Amniotic stem cell (primary cell): ENCODE measurements around the gene CPLANE2.
"Not testable (repeated sequence)": the region's sequence is repeated elsewhere in the genome, so short reads cannot be mapped to it uniquely, and the experiment has no call there.

Source experiments
- DNase-seq: peaks from one replicate; lab custom pipeline; 2025; lab: John Stamatoyannopoulos, UW

The CPLANE2 gene, protein sequence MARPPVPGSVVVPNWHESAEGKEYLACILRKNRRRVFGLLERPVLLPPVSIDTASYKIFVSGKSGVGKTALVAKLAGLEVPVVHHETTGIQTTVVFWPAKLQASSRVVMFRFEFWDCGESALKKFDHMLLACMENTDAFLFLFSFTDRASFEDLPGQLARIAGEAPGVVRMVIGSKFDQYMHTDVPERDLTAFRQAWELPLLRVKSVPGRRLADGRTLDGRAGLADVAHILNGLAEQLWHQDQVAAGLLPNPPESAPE

DNA sequence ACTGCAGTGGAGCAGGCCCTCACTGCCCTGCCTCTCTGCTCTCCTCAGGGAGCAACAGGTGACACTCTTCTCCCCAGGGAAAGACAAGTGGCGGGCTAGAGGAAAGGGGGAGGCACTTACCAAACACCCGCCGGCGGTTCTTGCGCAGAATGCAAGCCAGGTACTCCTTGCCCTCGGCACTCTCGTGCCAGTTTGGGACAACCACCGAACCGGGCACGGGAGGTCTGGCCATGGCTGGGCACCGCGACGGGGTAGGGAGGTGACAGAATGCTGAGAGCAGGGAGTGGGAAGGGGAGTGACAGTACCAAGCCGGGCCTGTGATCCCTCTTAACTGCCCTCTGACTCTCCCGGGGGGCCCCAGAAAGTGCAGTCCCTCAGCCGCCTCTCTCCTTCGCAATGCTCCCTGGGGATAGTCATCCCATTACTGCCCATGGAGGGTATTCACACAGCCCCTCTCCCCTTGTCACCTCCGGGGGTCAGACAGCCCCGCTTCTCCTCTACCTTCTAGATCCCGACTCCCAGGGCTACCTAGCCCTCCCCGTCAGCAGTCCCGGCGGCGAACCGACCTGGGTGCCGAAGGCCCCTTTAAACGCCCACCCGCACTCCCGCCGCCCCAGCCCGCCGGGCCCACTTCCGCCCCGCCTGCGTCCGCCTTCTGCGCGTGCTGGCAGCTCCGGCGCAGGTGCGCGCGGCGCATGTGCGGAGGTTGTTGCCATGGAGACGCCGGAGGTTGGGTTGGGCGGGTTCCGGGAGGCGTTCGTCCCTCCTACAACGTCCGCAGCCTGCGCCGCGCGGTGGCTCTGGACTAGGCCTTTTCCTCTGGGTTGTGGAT is at the start of gene CPLANE2:
Gene CPLANE2, minus strand, starts transcription at position 673 of the 832 bp plus-strand sequence. Its CDS starts 441 bp downstream, at position 232.
- peak; percentile 88 for DNase-seq

DNA sequence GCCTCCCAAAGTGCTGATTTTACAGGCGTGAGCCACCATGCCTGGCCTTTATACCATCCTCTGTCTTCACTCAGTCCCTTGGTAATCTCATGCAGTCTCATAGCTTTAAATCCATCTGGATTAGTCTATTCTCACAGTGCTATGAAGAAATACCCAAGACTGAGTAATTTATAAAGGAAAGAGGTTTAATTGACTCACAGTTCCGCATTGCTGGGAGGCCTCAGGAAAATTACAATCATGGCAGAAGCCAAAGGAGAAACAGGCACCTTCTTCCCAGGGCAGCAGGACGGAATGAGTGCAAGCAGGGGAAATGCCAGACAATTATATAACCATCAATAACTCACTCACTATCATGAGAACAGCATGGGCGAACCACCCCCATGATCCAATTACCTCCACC is 49.1 kb upstream of the CPLANE2 start:
- no peak for DNase-seq

DNA sequence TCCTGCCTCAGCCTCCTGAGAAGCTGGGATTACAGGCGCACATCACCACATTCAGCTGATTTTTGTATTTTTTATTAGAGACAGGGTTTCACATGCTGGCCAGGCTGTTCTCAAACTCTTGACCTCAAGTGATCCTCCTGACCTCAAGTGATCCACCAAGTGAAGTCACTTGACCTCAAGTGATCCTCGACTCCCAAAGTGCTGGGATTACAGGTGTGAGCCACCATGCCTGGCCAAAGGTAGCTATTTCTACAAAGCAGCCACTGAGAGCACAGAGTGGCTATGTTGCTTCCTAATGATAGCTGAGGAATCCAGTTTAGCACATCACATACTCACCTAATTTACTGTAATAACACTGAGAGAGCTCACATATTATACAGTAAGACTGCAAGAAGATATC is 44.8 kb upstream of the CPLANE2 start:
- DNase-seq = no peak

DNA sequence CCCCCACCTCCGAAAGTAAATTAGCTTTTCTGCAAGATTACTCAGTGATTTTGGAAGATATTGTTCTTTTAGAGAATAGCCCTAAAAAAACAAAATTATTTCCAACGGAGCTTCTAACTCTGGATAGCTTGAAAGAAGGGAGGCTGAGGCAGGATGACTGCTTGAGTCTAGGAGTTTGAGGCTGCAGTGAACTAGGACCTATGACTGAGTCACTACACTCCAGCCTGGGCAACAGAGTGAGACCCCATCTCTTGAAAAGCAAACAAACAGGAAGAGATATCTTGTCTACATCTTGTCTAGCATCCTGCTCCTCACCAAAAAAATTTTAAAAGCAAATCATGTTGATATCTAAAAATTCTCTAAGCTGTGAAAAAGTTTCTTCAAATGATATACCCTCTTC is 42.2 kb upstream of the CPLANE2 start:
- DNase-seq = no peak

DNA sequence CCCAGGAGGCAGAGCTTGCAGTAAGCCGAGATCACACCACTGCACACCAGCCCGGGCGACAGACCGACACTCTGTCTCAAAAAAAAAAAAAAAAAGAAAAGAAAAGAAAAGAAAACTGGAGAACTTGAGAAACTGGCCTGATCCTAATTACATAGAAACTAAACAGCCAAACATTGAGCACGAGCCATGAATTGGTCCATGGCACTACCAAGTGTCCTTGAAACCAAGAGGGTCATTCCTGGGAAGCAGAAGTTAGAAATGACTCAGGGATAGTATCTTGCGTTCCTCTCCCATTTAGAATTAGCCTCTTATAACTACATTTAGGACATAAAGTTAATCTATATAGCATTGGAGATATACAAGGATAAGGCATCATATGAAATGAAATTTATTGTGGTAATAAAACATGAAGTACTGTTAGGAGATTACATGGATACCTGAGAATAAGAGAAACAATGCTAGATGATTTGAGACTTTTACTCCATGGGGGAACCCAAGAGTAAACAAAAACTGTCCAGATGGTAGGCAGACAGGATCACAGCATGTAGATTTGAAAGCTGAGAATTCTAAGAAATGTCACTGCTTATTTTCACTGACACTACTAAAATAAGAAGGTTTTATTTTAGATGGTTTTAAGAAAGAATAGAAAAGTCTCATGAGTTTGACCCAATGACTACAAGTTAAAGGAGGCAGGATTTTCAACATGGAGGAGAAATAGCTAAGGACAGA is 39.5 kb upstream of the CPLANE2 start:
- no peak for DNase-seq

DNA sequence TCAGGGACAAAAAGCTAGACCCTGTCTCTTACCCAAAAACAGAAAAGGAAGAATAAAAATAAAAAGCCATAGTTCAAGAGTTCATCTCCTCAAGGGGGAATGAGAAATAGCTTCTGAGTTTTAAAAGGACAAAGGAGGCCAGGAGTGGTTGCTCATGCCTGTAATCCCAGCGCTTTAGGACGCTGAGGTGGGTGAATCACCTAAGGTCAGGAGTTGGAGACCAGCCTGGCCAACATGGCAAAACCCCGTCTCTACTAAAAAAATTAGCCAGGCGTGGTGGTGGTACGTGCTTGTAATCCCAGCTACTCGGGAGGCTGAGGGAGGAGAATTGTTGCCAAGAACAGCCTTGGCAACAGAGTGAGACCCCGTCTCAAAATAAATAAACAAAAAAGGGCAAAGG is 38.6 kb upstream of the CPLANE2 start:
- DNase-seq = no peak

DNA sequence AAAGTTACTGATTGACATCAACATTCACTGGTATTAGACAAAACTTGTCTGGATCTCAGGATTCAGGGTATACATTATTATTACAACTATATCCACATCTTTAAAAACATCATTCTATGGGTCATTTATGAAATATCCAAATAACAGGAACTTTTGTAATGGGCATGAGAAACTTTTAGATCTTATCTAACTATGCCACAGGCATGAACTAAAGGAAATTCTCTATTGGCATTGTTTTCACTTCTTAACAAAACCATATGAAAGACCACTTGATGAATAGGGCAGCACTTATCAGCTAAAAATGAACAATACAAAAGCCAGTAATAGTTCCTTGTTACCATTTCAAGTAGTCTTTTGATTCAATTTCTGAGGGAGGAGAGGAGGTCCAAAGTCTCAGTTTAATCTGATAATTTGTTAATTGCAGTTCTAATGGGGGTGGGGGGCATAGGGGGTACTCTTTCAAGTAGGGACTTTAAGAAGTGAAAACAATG is 30.8 kb upstream of the CPLANE2 start:
- no peak for DNase-seq

DNA sequence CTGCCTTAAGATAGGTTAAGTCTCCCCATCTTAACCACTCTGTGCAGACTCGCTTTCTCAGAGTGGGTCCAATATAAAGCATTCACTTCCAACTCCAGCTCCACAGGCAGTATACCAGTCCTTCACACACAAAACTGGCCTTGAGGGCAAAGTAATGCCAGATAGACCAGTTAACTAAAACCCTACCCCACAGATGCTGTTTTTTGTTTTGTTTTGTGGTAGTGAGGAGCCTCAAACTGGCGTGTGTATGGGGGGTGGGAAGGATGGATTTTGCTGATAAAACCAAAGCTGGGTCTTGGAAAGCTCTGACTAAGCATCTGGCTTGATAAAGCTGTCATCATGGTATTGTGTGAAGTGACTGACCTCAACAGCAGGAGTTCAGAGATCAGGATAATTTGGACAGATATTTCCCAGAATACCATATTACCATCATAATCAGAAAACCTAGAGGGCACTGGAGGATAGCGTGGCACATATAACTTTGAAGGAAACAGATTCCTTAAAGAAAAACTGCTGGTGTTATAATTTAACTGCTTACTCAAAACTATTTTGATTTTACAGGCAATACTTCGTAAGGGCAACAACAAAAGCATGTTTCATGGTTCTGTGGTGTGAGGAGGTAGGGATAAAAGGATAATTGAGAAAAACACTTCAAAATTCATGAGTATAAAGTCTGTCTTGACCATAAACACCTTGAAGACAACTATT is 29.6 kb upstream of the CPLANE2 start:
- DNase-seq = no peak

DNA sequence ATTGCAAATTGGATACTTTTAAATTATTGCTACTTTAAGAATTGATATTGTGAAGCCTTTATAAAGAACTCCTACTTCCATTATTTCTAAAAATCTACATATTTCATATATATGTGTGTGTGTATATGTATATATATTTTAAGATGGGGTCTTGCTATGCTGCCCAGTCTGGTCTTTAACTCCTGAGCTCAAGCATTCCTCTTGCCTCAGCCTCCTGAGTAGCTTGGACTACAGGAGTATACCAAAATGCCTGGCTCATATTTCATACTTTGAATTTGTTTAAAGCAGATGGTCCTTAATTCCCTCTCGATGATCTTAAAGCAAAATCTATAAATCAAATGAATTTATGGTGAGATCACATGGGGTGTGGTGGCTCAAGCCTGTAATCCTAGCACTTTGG is 25.1 kb upstream of the CPLANE2 start:
- DNase-seq = no peak

DNA sequence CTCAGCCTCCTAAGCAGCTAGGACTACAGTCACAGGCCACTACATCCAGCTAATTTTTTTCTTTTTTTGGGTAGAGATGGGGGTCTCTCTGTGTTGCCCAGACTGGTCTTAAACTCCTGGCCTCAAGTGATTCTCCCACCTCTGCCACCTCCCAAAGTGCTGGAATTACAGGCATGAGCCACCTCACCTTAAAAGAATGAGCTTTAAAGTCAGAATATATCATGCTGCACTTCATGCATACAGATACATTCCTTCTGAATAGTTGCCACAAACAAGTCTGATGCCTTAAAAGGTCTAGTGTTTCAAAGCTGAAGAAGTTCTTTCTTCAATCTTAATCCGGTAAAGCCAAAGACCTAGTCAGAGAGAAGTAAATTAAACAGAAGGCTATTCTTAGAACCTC is 23.8 kb upstream of the CPLANE2 start:
- no peak for DNase-seq

DNA sequence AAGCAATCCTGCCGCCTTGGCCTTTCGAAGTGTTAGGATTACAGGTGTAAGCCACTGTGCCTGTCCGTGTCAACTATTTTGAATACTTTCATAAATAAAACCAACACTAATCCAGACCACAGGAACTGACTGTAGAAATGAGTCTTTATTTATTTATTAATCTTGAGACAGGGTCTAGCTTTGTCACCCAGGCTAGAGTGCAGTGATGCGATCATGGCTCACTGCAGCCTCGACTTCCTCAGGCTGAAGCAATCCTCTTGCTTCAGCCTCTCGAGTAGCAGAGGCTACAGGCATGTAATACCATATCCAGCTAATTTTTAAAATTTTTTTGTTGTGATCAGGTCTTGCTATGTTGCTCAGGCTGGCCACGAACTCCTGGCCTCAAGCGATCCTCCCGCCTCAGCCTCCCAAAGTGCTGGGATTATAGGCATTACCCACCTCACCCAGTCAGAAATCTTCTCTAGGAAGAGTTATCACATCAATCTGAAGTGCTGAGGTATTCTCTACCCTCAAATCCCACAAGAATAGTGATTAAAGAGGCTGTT is 21.7 kb upstream of the CPLANE2 start:
- DNase-seq = no peak

DNA sequence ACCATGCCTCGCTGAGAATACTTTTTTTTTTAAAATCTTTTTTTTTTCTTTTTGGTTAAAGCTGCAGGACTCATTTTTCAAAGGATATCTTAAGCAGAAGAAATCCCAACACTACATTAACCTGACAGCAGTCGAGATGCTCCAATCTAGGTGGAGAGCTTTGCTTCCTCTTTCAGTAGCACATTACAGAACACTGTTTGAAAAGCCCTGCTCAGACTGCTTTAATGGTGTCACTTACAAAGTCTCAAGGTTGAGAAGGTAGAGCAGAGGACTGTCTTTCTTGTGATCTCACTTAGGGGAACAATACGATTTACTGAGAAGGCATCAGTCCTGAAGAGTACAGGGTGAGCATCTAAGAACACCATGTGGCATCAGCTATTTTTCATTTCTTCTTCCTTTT is 21.0 kb upstream of the CPLANE2 start:
- DNase-seq = no peak

DNA sequence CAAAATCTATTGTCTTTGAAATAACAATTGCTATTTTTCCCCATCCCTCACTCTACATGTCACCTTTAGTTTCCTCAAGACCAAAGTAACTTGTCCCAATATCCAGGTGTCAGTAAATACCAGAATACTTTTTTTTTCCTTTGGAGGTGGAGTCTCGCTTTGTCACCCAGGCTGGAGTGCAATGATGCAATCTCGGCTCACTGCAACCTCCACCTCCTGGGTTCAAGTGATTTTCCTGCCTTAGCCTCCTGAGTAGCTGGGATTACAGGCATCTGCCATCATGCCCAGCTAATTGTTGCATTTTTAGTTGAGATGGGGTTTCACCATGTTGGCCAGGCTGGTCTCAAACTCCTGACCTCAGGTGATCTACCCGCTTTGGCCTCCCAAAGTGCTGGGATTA is 20.6 kb upstream of the CPLANE2 start:
- DNase-seq = not testable (repeated sequence)

DNA sequence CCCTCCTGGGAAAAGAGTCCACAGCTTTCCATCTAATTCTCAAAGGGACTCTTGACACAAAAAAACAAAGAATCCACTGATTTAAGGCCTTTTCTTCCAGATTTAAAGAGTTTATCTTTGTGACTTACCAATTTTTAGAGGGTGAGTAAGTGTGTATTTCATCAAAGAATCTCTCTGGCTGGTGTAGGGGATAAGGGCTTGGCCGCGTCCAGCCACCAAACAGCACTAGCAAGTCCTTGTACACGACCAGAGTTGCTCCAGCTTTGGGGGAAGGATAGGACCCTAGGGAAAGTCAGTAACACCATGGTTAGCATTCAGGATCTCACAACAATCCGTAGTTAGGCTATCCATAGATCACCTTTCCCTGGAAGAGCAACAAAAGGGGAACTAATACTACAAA is 19.5 kb upstream of the CPLANE2 start:
- no peak for DNase-seq

DNA sequence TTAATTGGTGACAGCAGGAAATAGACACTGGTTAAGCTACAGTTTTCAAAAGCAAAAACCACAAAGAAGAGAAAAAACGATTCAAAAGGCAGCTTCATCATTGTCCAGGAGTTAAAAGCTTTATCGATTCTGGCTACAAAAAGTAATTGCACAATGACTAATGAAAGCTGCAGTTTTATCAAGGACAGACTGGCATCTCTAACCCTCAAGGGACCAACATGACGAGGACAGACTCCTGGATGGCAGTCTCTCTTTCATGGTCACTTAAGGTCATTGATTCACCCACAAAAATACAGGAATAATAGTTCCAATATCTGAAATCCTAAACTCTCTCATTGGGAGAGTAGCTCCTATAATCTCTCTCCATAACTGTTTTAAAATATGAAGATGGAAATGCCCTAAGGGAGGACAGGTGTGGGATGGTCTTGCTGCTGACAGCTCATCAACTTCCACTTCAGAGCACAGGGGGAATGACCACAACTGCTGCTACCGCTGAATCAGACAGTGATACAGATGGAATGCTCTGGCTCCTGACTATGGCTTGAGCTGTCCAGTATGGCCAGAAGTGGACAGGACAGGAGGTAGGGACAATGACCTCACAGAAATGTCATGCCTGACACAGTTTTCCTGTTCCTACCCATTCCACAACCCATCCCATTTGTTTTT is 17.4 kb upstream of the CPLANE2 start:
- no peak for DNase-seq

DNA sequence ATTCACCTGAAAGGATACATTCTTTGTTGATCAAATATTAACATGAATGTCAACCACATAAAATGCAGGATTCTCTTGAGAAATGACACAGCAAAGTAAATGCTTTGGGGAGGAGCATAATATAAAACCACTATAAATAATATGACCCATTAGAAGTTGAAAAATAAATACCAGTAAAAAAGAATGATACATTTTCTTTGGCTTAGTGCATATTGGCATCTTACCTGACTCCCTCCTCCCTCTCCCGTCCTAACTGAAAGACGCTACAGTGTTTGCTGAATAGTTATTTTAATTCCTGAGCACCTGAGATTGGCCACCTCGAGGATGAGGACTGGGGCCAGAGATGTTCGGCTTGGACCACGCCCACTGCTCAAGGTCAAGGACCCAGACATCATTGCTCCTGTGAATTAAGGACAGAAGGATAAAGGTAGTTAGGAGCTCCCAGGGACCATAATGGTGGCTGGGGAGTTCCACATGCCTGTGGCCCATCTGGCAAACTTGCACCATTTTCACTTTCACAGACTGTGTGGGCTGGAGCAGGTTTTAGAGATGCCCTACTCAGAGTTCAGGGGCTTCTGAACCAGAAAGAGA is 16.4 kb upstream of the CPLANE2 start:
- DNase-seq = no peak

DNA sequence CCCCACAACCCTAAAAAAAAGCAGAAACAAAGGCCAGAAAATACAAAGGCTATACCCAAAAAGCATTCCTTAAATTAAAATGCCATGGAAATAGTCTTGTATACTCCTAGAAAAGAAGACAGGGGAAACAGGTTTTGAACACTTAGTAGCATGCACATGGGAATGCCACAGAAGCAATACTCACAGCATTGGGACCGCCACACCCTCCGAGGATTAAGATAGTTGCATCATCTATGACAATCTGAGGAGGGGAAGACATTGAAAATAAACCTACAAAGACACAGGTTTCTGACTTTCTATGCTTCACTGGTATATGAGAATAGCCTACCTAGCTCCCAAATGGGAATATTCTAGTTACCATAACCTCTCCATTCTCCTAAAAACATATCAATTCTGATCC is 15.9 kb upstream of the CPLANE2 start:
- no peak for DNase-seq

DNA sequence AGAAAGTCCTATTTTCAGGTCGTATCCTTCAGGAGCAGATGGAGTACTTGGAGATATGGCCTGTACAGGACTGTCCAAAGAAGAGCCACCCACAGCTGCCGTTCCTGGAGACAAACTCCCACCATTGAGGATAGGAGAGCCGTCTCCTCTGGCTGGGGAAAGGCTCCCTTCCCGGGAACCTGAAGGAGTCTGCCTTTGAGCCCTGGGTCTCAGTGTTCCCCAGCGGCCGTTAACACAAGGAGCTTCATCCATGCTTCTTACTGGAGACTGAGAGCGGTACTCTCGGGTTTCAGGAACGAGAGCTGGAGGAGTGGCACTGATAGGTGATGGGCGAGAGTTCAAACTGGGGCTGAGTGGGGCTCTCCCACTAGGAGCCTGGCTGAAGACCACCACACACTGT is 14.4 kb upstream of the CPLANE2 start:
- DNase-seq = no peak

DNA sequence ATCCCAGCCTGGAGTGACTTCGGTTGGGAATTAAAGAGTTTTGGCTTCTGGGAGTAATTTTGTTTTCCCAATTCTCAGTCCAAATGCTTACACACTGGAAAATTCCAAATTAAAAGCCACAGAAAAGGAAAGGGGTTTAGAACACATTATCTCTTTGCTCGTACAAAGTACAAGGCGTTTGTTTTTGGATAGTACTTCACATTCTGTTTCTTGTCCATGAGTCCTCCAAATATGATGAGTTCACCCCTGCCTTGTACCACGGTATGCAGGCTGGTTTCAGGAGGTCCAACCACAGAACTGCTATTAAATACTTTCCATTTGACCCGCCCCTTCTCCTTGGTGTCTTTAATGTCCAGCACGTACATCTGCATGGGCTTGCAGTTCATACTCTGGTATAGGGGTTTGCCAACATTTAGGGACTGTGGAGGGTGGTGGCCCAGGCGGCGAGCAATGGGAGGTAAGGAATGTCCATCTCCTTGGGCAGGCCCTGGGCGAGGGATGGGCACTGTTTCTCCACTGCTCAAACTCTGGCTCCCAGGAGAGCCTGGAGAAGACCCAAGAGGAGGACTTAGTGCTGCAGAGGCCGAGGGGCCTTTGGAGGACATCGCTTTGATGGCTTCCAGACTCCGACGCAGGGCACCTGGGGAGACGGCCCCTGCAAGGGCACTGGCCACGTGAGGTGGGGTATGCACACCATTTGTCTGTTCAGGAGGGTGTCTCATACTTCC is 13.7 kb upstream of the CPLANE2 start:
- DNase-seq = no peak

DNA sequence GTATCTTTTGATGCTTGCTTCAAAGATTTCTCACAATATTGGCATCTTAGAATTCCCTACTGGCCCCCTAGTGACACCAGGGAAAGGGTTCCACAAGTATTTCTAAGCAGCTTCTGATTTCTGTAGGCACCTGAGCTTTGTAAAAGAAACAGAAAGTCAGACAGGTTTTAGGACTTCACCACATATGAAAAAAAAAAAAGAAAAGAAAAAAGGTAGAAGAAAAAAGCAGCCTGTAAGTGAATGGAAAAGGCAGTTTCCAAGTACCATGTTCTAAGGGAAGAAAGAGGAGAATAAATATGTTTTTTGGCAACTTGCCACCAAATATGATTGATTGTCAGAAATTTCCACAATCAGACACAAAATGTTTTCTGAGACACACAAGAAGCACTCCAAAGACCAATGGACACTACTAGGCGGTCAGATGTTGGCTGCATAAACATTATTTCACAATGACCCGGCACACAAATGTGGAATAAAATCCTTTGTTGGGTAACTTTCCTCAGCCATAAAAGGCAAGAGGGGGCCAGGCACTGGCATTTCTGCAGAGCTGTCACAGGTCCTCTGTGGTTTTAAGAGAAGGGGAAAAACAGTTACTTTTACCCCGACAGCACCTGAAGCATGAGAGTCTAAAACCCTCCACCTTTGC is 12.7 kb upstream of the CPLANE2 start:
- no peak for DNase-seq
